HepG2 (cell line): ENCODE data around the gene TREX2. TPM values are rescaled to one million over a fixed set of nuclear protein-coding genes. Genes with fewer than 3 reads are reported as not detected.

Source experiments
- CBX5 ChIP-seq: sonication (generic); formaldehyde crosslinking; IDR thresholded peaks from 2 replicates; pipeline ENCODE4 v1.4.0; 2020; ENCODE audit warnings: missing genetic modification reagents, borderline replicate concordance
- ETV5 ChIP-seq: IDR thresholded peaks from 2 replicates; pipeline ENCODE4 v1.6.1; 2018; ENCODE audit warnings: missing biosample characterization, missing genetic modification reagents, inconsistent platforms, borderline replicate concordance
- GABPB1 ChIP-seq: IDR thresholded peaks from 2 replicates; pipeline ENCODE4 v1.6.1; 2016; ENCODE audit warnings: mild to moderate bottlenecking, missing genetic modification reagents, moderate library complexity, missing compliant biosample characterization
- GTF2F1 ChIP-seq: fragments of 150-350 bp; IDR thresholded peaks from 2 replicates; pipeline ENCODE4 v1.6.1; 2014; ENCODE audit warnings: low read length
- HDAC2 ChIP-seq: sonication (generic); formaldehyde crosslinking; IDR thresholded peaks from 2 replicates; pipeline ENCODE4 v1.4.0; 2020; ENCODE audit warnings: missing genetic modification reagents
- HNF4A ChIP-seq: sonication (generic); formaldehyde crosslinking; IDR thresholded peaks from 2 replicates; pipeline ENCODE4 v1.4.0; 2020; ENCODE audit warnings: missing genetic modification reagents
- KMT2A ChIP-seq: sonication (generic); formaldehyde crosslinking; IDR thresholded peaks from 2 replicates; pipeline ENCODE4 v1.4.0; 2020; ENCODE audit warnings: missing genetic modification reagents
- NFKB2 ChIP-seq: sonication (generic); formaldehyde crosslinking; IDR thresholded peaks from 2 replicates; pipeline ENCODE4 v1.4.0; 2020; ENCODE audit warnings: missing genetic modification reagents, borderline replicate concordance
- POGK ChIP-seq: sonication (generic); formaldehyde crosslinking; conservative IDR thresholded peaks from 2 replicates; pipeline ENCODE4 v1.8.0; 2022; ENCODE audit warnings: mild to moderate bottlenecking, moderate library complexity, missing genetic modification reagents
- POLR2AphosphoS2 ChIP-seq: IDR thresholded peaks from 2 replicates; pipeline ENCODE4 v1.6.1; 2011; ENCODE audit warnings: low read depth, low read length, improper control_type of control experiment
- SIX1 ChIP-seq: sonication (generic); formaldehyde crosslinking; IDR thresholded peaks from 2 replicates; pipeline ENCODE4 v1.4.0; 2020; ENCODE audit warnings: missing genetic modification reagents, borderline replicate concordance
- SMAD9 ChIP-seq: sonication (generic); formaldehyde crosslinking; IDR thresholded peaks from 2 replicates; pipeline ENCODE4 v1.5.1; 2020; ENCODE audit warnings: mild to moderate bottlenecking, missing genetic modification reagents
- TEAD3 ChIP-seq: optimal IDR thresholded peaks from 2 replicates; pipeline ENCODE3; 2016; ENCODE audit warnings: borderline replicate concordance
- ZBTB38 ChIP-seq: sonication (generic); formaldehyde crosslinking; IDR thresholded peaks from 2 replicates; pipeline ENCODE4 v1.5.1; 2020; ENCODE audit warnings: mild to moderate bottlenecking, missing genetic modification reagents
- ZEB1 ChIP-seq: IDR thresholded peaks from 2 replicates; pipeline ENCODE4 v1.6.1; 2012; ENCODE audit warnings: mild to moderate bottlenecking, low read depth, inconsistent platforms; ENCODE audit not compliant: insufficient replicate concordance
- ZFP36L1 ChIP-seq: sonication (generic); formaldehyde crosslinking; IDR thresholded peaks from 2 replicates; pipeline ENCODE4 v1.8.0; 2022; ENCODE audit warnings: mild to moderate bottlenecking, missing genetic modification reagents, moderate library complexity
- ZMYM3 ChIP-seq: sonication (generic); formaldehyde crosslinking; IDR thresholded peaks from 2 replicates; pipeline ENCODE4 v1.5.1; 2020; ENCODE audit warnings: mild to moderate bottlenecking, missing genetic modification reagents
- ZNF331 ChIP-seq: sonication (generic); formaldehyde crosslinking; IDR thresholded peaks from 2 replicates; pipeline ENCODE4 v1.4.0; 2020; ENCODE audit warnings: missing genetic modification reagents
- ZNF598 ChIP-seq: sonication (generic); formaldehyde crosslinking; IDR thresholded peaks from 2 replicates; pipeline ENCODE4 v1.5.1; 2020; ENCODE audit warnings: mild to moderate bottlenecking, missing genetic modification reagents, borderline replicate concordance
- ZNF790 ChIP-seq: sonication (generic); formaldehyde crosslinking; IDR thresholded peaks from 2 replicates; pipeline ENCODE4 v1.8.0; 2022; ENCODE audit warnings: missing genetic modification reagents, mild to moderate bottlenecking, borderline replicate concordance
- polyA plus RNA-seq, 8 experiments: library from polyadenylated mRNA; depleted of rRNA in 3 of 8; stranded (reverse) in 7 of 8; unstranded in 1 of 8; fragments of >200 nt; fragmentation: Illumina TruSeq in 4 of 8; extraction: Trizol in 4 of 8; gene quantifications; 2 replicates each; pipeline versions ENCODE4 v1.2.1 to v1.2.3, GENCODE V29; 2011 to 2016; ENCODE audit warnings: low read depth in 4 of 8, missing spikeins in 1 of 8, mixed read lengths in 1 of 8; ENCODE audit not compliant: insufficient read depth in 1 of 8
- total RNA-seq, 5 experiments: library from RNA; depleted of rRNA; stranded (reverse); fragments of >200 nt; fragmentation: Illumina TruSeq; extraction: Trizol; gene quantifications; 2 replicates each; pipeline ENCODE4 v1.2.3, GENCODE V29; 2016; ENCODE audit warnings: low read depth in 1 of 5
- TF ChIP-seq, protein P1 (sequence below): sonication (generic); formaldehyde crosslinking; IDR thresholded peaks from 2 replicates; pipeline ENCODE4 v1.4.0; 2020; ENCODE audit warnings: missing genetic modification reagents, mild to moderate bottlenecking, borderline replicate concordance
- TF ChIP-seq, protein P2 (sequence below): sonication (generic); formaldehyde crosslinking; IDR thresholded peaks from 2 replicates; pipeline ENCODE4 v1.4.0; 2020; ENCODE audit warnings: missing genetic modification reagents, mild to moderate bottlenecking, borderline replicate concordance
- TF ChIP-seq, protein P3 (sequence below): sonication (generic); formaldehyde crosslinking; IDR thresholded peaks from 2 replicates; pipeline ENCODE4 v1.5.0; 2020; ENCODE audit warnings: mild to moderate bottlenecking, missing genetic modification reagents

The TREX2 gene
- total and polyA plus RNA-seq, 2 of the 13 experiments (the other 11 are each of a cell fraction or from before 2014, with no cell fraction given), result 0.13 to 0.18 TPM

GRCh38 chrX:153485396-153486080 is 39.7 kb upstream of the TREX2 start (continued):
- TF ChIP-seq ZNF790 (no peak), NFKB2 (CRISPR knock-in tag) (no peak), KMT2A (CRISPR knock-in tag) (no peak), ZEB1 (no peak), ZNF331 (CRISPR knock-in tag) (no peak), ZNF598 (CRISPR knock-in tag) (no peak), ZFP36L1 (CRISPR knock-in tag) (no peak), CBX5 (CRISPR knock-in tag) (no peak), GTF2F1 (no peak), TEAD3 (CRISPR knock-in tag) (no peak), POGK (CRISPR knock-in tag) (no peak), HNF4A (no peak), SMAD9 (no peak), GABPB1 (peak; percentile 29; the same call in 1 of the 2 replicates), SIX1 (no peak), HDAC2 (CRISPR knock-in tag) (no peak), ZBTB38 (peak; percentile 95), ZMYM3 (no peak), ETV5 (CRISPR knock-in tag) (peak; percentile 19; the same call in 1 of the 2 replicates), POLR2AphosphoS2 (no peak)
- TF ChIP-seq, protein P1, sequence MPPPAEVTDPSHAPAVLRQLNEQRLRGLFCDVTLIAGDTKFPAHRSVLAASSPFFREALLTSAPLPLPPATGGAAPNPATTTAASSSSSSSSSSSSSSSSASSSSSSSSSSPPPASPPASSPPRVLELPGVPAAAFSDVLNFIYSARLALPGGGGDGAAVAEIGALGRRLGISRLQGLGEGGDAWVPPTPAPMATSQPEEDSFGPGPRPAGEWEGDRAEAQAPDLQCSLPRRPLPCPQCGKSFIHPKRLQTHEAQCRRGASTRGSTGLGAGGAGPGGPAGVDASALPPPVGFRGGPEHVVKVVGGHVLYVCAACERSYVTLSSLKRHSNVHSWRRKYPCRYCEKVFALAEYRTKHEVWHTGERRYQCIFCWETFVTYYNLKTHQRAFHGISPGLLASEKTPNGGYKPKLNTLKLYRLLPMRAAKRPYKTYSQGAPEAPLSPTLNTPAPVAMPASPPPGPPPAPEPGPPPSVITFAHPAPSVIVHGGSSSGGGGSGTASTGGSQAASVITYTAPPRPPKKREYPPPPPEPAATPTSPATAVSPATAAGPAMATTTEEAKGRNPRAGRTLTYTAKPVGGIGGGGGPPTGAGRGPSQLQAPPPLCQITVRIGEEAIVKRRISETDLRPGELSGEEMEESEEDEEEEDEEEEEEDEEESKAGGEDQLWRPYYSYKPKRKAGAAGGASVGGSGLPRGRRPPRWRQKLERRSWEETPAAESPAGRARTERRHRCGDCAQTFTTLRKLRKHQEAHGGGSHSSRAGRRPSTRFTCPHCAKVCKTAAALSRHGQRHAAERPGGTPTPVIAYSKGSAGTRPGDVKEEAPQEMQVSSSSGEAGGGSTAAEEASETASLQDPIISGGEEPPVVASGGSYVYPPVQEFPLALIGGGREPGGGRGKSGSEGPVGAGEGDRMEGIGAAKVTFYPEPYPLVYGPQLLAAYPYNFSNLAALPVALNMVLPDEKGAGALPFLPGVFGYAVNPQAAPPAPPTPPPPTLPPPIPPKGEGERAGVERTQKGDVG (CRISPR knock-in tag), result no peak
- TF ChIP-seq, protein P2, sequence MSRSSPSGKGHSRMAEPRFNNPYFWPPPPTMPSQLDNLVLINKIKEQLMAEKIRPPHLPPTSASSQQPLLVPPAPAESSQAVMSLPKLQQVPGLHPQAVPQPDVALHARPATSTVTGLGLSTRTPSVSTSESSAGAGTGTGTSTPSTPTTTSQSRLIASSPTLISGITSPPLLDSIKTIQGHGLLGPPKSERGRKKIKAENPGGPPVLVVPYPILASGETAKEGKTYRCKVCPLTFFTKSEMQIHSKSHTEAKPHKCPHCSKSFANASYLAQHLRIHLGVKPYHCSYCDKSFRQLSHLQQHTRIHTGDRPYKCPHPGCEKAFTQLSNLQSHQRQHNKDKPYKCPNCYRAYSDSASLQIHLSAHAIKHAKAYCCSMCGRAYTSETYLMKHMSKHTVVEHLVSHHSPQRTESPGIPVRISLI (CRISPR knock-in tag), result no peak
- TF ChIP-seq, protein P3, sequence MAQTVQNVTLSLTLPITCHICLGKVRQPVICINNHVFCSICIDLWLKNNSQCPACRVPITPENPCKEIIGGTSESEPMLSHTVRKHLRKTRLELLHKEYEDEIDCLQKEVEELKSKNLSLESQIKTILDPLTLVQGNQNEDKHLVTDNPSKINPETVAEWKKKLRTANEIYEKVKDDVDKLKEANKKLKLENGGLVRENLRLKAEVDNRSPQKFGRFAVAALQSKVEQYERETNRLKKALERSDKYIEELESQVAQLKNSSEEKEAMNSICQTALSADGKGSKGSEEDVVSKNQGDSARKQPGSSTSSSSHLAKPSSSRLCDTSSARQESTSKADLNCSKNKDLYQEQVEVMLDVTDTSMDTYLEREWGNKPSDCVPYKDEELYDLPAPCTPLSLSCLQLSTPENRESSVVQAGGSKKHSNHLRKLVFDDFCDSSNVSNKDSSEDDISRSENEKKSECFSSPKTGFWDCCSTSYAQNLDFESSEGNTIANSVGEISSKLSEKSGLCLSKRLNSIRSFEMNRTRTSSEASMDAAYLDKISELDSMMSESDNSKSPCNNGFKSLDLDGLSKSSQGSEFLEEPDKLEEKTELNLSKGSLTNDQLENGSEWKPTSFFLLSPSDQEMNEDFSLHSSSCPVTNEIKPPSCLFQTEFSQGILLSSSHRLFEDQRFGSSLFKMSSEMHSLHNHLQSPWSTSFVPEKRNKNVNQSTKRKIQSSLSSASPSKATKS (CRISPR knock-in tag), result no peak
